ENCODE data around the gene ACAN. TPM values are rescaled to one million over a fixed set of nuclear protein-coding genes. Genes with fewer than 3 reads are reported as not detected.
"Not testable (repeated sequence)": the region's sequence is repeated elsewhere in the genome, so short reads cannot be mapped to it uniquely, and the experiment has no call there.

The ACAN gene
- total RNA-seq, 1 experiment from 2014 or later, result not detected

GRCh38 chr15:88908697-88909621 lies 105.7 kb downstream of the ACAN start:
- DNase-seq (ENCODE audit: low spot score), result no peak
- in situ Hi-C loops (cut with HindIII; ENCODE audit: low sequenced_read_pairs), result loop anchor here (10.0 kb wide), 1 partner anchor 96 kb away; no protein-coding TSS in a partner anchor

- no peak for DNase-seq (ENCODE audit: low spot score)
- in situ Hi-C loops (cut with HindIII; ENCODE audit: low sequenced_read_pairs), result loop anchor here (10.0 kb wide), 1 partner anchor 95 kb away; no protein-coding TSS in a partner anchor
Measured at GRCh38 chr15:88909956-88910831, 107.0 kb downstream of the ACAN start.

- no peak for DNase-seq (ENCODE audit: low spot score)
- in situ Hi-C loops (cut with HindIII; ENCODE audit: low sequenced_read_pairs), result no loop called here
Measured at GRCh38 chr15:88911766-88912118, 108.5 kb downstream of the ACAN start.

GRCh38 chr15:88912500-88912921 lies 109.3 kb downstream of the ACAN start:
- no peak for DNase-seq (ENCODE audit: low spot score)

GRCh38 chr15:88913017-88913849 lies 110.0 kb downstream of the ACAN start, which contains the start of gene MFGE8:
Gene MFGE8 (minus strand): TSS chr15:88913379. CDS start chr15:88913319, 60 bp downstream.
- in situ Hi-C loops (cut with HindIII; ENCODE audit: low sequenced_read_pairs), result no loop called here
- DNase-seq (ENCODE audit: low spot score), result peak; percentile 38

More at GRCh38 chr15:88912500-88912921, 109.3 kb downstream of the ACAN start:
- in situ Hi-C loops (cut with HindIII; ENCODE audit: low sequenced_read_pairs), result no loop called here

GRCh38 chr15:88913850-88914169 lies 110.6 kb downstream of the ACAN start:
- DNase-seq (ENCODE audit: low spot score), result no peak

GRCh38 chr15:88915354-88915753 lies 112.1 kb downstream of the ACAN start:
- in situ Hi-C loops (cut with HindIII; ENCODE audit: low sequenced_read_pairs), result no loop called here

More at GRCh38 chr15:88913850-88914169, 110.6 kb downstream of the ACAN start:
- in situ Hi-C loops (cut with HindIII; ENCODE audit: low sequenced_read_pairs), result no loop called here

GRCh38 chr15:88917760-88918159 lies 114.5 kb downstream of the ACAN start:
- DNase-seq (ENCODE audit: low spot score), result no peak
- in situ Hi-C loops (cut with HindIII; ENCODE audit: low sequenced_read_pairs), result no loop called here

More at GRCh38 chr15:88915354-88915753, 112.1 kb downstream of the ACAN start:
- no peak for DNase-seq (ENCODE audit: low spot score)

- in situ Hi-C loops (cut with HindIII; ENCODE audit: low sequenced_read_pairs), result no loop called here
- DNase-seq (ENCODE audit: low spot score), result no peak
Measured at GRCh38 chr15:88918738-88919137, 115.5 kb downstream of the ACAN start.

GRCh38 chr15:88920186-88920891 lies 117.1 kb downstream of the ACAN start:
- in situ Hi-C loops (cut with HindIII; ENCODE audit: low sequenced_read_pairs), result no loop called here
- no peak for DNase-seq (ENCODE audit: low spot score)

GRCh38 chr15:88920892-88921435 lies 117.7 kb downstream of the ACAN start:
- in situ Hi-C loops (cut with HindIII; ENCODE audit: low sequenced_read_pairs); DNase-seq (ENCODE audit: low spot score): not testable (repeated sequence)

Other genes starting within 250 kb of the ACAN start
- 112 and 148 TPM in 2 replicates for gene AEN, start 182.1 kb upstream of the ACAN start, total RNA-seq (2014; rRNA removed; shearing (Covaris generic))
- gene ISG20, start 164.4 kb upstream of the ACAN start, total RNA-seq (2014; rRNA removed; shearing (Covaris generic)), result 6.6 and 12.5 TPM in 2 replicates
- 60.6 and 74.5 TPM in 2 replicates for gene HAPLN3, start 92.1 kb downstream of the ACAN start, total RNA-seq (2014; rRNA removed; shearing (Covaris generic))
- 108 and 114 TPM in 2 replicates for gene MFGE8, start 109.9 kb downstream of the ACAN start, total RNA-seq (2014; rRNA removed; shearing (Covaris generic))

Data from G401 (cell line).